IPS DF 4.7 (cell line): ENCODE data around the gene LAMC3.
"Not testable (repeated sequence)": the region's sequence is repeated elsewhere in the genome, so short reads cannot be mapped to it uniquely, and the experiment has no call there.

Source experiments
- DNase-seq: peaks from one replicate; pipeline ENCODE4 v3.0.0-alpha.2; 2013; ENCODE audit warnings: low spot score; ENCODE audit errors: extremely low read depth

LAMC3 gene

GRCh38 chr9:131028221-131028884, 19.4 kb downstream of the LAMC3 start:
- no peak for DNase-seq

GRCh38 chr9:131028931-131029573, 20.1 kb downstream of the LAMC3 start:
- DNase-seq: no peak

- DNase-seq: no peak
Observed at GRCh38 chr9:131029574-131029952, 20.6 kb downstream of the LAMC3 start.

GRCh38 chr9:131030239-131031004, 21.4 kb downstream of the LAMC3 start:
- no peak for DNase-seq

- no peak for DNase-seq
Observed at GRCh38 chr9:131031005-131031641, 22.1 kb downstream of the LAMC3 start.

- no peak for DNase-seq
Observed at GRCh38 chr9:131031642-131032005, 22.6 kb downstream of the LAMC3 start.

GRCh38 chr9:131032384-131032783, 23.4 kb downstream of the LAMC3 start:
- DNase-seq: no peak

- no peak for DNase-seq
Observed at GRCh38 chr9:131033269-131034224, 24.6 kb downstream of the LAMC3 start.

- DNase-seq: no peak
Observed at GRCh38 chr9:131034268-131034667, 25.3 kb downstream of the LAMC3 start.

GRCh38 chr9:131034749-131035148, 25.8 kb downstream of the LAMC3 start:
- not testable (repeated sequence) for DNase-seq

GRCh38 chr9:131035548-131035947, 26.6 kb downstream of the LAMC3 start:
- DNase-seq: no peak

GRCh38 chr9:131036071-131036470, 27.1 kb downstream of the LAMC3 start:
- DNase-seq: no peak

GRCh38 chr9:131036529-131037334, 27.8 kb downstream of the LAMC3 start:
- DNase-seq: no peak

GRCh38 chr9:131037335-131038255, 28.6 kb downstream of the LAMC3 start:
- DNase-seq: no peak

- DNase-seq: no peak
Observed at GRCh38 chr9:131038256-131039128, 29.5 kb downstream of the LAMC3 start.

- DNase-seq: no peak
Observed at GRCh38 chr9:131039129-131039954, 30.4 kb downstream of the LAMC3 start.

- no peak for DNase-seq
Observed at GRCh38 chr9:131042666-131043065, 33.7 kb downstream of the LAMC3 start.
